ENCODE results near the gene AMPD2. TPM values are rescaled to one million over a fixed set of nuclear protein-coding genes. Genes with fewer than 3 reads are reported as not detected.

Gene AMPD2
- total RNA-seq, 1 experiment from 2014 or later = 34.0 TPM

DNA sequence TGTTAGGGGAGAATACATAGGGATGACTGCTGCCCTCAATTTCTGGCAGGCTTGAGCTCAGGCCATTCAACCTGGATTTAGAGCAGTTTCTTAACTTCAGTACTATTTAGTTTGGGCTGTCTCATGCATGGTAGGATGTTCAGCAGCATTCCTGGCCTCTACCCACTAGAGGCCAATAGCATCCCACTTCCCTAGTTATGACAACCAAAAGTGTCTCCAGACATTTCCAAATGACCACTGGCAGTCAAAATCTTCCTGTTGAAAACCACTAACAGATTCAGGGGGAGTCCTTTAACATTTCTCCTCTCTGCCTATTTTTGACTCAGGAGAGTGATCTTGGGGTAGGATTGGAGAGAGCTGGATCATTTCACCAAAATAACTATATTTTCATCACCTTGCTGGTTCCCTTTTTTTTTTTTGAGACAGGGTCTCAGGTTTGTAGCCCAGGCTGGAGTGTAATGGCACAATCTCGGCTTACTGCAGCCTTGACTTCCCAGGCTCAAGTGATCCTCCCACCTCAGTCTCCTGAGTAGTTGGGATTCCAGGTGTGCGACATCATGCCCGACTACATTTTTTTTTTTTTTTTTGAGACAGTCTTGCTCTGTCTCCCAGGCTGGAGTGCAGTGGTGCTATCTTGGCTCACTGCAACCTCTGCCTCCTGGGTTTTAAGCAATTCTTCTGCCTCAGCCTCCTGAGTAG is 8.9 kb upstream of the AMPD2 start:
- intact Hi-C loops (cut with micrococcal nuclease; ENCODE audit: unreplicated experiment) = no loop called here
- no peaks in the 10 kb centered on the region for H3K9me3 Mint-ChIP-seq (ENCODE audit: low read depth, unreplicated experiment)
- no peak for DNase-seq
- H3K4me3 Mint-ChIP-seq (ENCODE audit: low read depth, unreplicated experiment) = no peak overlapping the region
- no peak overlapping the region for H3K27ac Mint-ChIP-seq (ENCODE audit: unreplicated experiment)
- H3K4me1 Mint-ChIP-seq (ENCODE audit: low read depth, unreplicated experiment) = peaks cover 8% of the 10 kb centered on the region
- no TSS peak for BruUV-seq (replicated peaks)
- CTCF ChIA-PET = interaction anchor here (0.7 kb wide), 2 partner anchors 337 to 688 kb away, joined by 3 read pairs; no protein-coding TSS in a partner anchor
- no peaks in the 10 kb centered on the region for H3K36me3 Mint-ChIP-seq (ENCODE audit: insufficient read depth, unreplicated experiment)
- TF ChIP-seq, protein P1, sequence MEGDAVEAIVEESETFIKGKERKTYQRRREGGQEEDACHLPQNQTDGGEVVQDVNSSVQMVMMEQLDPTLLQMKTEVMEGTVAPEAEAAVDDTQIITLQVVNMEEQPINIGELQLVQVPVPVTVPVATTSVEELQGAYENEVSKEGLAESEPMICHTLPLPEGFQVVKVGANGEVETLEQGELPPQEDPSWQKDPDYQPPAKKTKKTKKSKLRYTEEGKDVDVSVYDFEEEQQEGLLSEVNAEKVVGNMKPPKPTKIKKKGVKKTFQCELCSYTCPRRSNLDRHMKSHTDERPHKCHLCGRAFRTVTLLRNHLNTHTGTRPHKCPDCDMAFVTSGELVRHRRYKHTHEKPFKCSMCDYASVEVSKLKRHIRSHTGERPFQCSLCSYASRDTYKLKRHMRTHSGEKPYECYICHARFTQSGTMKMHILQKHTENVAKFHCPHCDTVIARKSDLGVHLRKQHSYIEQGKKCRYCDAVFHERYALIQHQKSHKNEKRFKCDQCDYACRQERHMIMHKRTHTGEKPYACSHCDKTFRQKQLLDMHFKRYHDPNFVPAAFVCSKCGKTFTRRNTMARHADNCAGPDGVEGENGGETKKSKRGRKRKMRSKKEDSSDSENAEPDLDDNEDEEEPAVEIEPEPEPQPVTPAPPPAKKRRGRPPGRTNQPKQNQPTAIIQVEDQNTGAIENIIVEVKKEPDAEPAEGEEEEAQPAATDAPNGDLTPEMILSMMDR (IDR thresholded peaks at IDR 0.05; ENCODE audit: unreplicated experiment) = no peak
- H3K27me3 Mint-ChIP-seq (ENCODE audit: unreplicated experiment) = no peaks in the 10 kb centered on the region

- Mint-ChIP-seq H3K36me3 (ENCODE audit: insufficient read depth, unreplicated experiment) (no peaks in the 10 kb centered on the region), H3K4me1 (ENCODE audit: low read depth, unreplicated experiment) (peaks cover 11% of the 10 kb centered on the region), H3K4me3 (ENCODE audit: low read depth, unreplicated experiment) (no peak overlapping the region), H3K27me3 (ENCODE audit: unreplicated experiment) (no peaks in the 10 kb centered on the region), H3K9me3 (ENCODE audit: low read depth, unreplicated experiment) (no peaks in the 10 kb centered on the region), H3K27ac (ENCODE audit: unreplicated experiment) (no peak overlapping the region)
- TF ChIP-seq, protein P1 (IDR thresholded peaks at IDR 0.05; ENCODE audit: unreplicated experiment) = no peak
- no peak for DNase-seq
- BruUV-seq (replicated peaks) = no TSS peak
- intact Hi-C loops (cut with micrococcal nuclease; ENCODE audit: unreplicated experiment) = no loop called here
- CTCF ChIA-PET = interaction anchor here (0.7 kb wide), 2 partner anchors 338 to 687 kb away, joined by 3 read pairs; no protein-coding TSS in a partner anchor
Observed at GRCh38 chr1:109611308-109611990, 8.2 kb upstream of the AMPD2 start.

DNA sequence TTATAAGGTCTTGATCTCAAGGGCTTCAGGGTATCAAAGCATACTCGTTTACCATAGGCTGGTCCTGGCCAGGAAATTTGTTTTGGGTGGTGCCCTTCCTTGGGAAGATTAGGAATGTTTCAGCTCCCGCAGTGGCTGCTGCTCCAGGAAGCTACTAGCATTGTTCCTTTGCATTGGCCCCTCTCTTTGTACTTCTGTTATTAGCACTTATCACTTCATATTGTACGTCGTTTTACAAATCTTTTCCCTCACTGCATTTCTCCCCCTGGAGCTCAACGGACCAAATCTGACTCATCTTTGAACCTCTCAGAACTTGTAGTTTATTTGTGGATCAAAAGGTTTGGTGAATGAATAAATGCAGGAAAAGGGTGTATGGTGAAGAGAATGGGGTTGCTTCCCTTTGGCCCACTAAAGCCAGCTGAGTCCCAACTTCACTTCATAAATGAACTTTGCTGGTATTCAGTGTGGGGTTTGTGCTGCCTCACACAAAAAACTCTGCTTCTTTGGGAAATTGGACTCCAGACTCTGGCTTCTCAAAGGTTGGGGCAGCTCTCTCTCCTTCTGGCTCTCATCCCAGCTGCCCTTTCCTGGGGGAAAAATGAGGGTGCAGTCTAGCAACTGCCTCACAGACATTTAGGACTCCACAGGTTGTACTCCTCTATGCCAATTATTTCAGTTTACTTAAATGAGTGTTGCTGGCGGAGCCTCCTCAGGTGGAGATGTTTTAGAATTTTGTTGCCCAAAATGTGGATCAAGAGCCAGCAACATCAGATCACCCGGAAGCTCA is 6.1 kb upstream of the AMPD2 start:
- CTCF ChIA-PET = no interaction called here

GRCh38 chr1:109615879-109616278 is 3.8 kb upstream of the AMPD2 start:
- BruUV-seq (replicated peaks) = no TSS peak
- no peaks in the 10 kb centered on the region for H3K9me3 Mint-ChIP-seq (ENCODE audit: low read depth, unreplicated experiment)
- H3K27ac Mint-ChIP-seq (ENCODE audit: unreplicated experiment) = no peak overlapping the region
- DNase-seq = no peak
- H3K4me3 Mint-ChIP-seq (ENCODE audit: low read depth, unreplicated experiment) = no peak overlapping the region
- intact Hi-C loops (cut with micrococcal nuclease; ENCODE audit: unreplicated experiment) = loop anchor here (5.0 kb wide), 1 partner anchor 69 kb away; the partner anchor contains the start of gene GNAI3
- H3K36me3 Mint-ChIP-seq (ENCODE audit: insufficient read depth, unreplicated experiment) = peaks cover 17% of the 10 kb centered on the region
- TF ChIP-seq, protein P1 (IDR thresholded peaks at IDR 0.05; ENCODE audit: unreplicated experiment) = no peak
- peaks cover 26% of the 10 kb centered on the region for H3K4me1 Mint-ChIP-seq (ENCODE audit: low read depth, unreplicated experiment)
- CTCF ChIA-PET = no interaction called here
- no peaks in the 10 kb centered on the region for H3K27me3 Mint-ChIP-seq (ENCODE audit: unreplicated experiment)

More for the DNA sequence above, 6.1 kb upstream of the AMPD2 start:
- peaks cover 27% of the 10 kb centered on the region for H3K4me1 Mint-ChIP-seq (ENCODE audit: low read depth, unreplicated experiment)
- no TSS peak for BruUV-seq (replicated peaks)
- no peaks in the 10 kb centered on the region for H3K27me3 Mint-ChIP-seq (ENCODE audit: unreplicated experiment)
- no peaks in the 10 kb centered on the region for H3K9me3 Mint-ChIP-seq (ENCODE audit: low read depth, unreplicated experiment)
- H3K27ac Mint-ChIP-seq (ENCODE audit: unreplicated experiment) = no peak overlapping the region
- DNase-seq = no peak
- TF ChIP-seq, protein P1 (IDR thresholded peaks at IDR 0.05; ENCODE audit: unreplicated experiment) = no peak
- intact Hi-C loops (cut with micrococcal nuclease; ENCODE audit: unreplicated experiment) = no loop called here
- H3K4me3 Mint-ChIP-seq (ENCODE audit: low read depth, unreplicated experiment) = no peak overlapping the region
- no peaks in the 10 kb centered on the region for H3K36me3 Mint-ChIP-seq (ENCODE audit: insufficient read depth, unreplicated experiment)

Data from Calu3 (cell line).